SIG-M5 treated with dmso at 0.1 percent for 504 hours (cell line): ENCODE data around the gene AKAP5.

Experiments used
- DNase-seq: peaks from one replicate; lab custom pipeline; 2025; ENCODE audit not compliant: unreplicated experiment; lab: John Stamatoyannopoulos, UW

The AKAP5 gene

GRCh38 chr14:64465191-64465822 is at the start of gene AKAP5:
Gene AKAP5 (plus strand): TSS chr14:64465499. CDS start chr14:64468395, 2,896 bp downstream.
- peak; percentile 20 for DNase-seq

- DNase-seq = no peak
Observed at GRCh38 chr14:64416348-64416932, 48.9 kb upstream of the AKAP5 start.

- DNase-seq = no peak
Observed at GRCh38 chr14:64417055-64417770, 48.1 kb upstream of the AKAP5 start.

GRCh38 chr14:64417771-64418125 is 47.6 kb upstream of the AKAP5 start:
- DNase-seq = no peak

GRCh38 chr14:64419003-64419402 is 46.3 kb upstream of the AKAP5 start:
- DNase-seq = no peak

- no peak for DNase-seq
Observed at GRCh38 chr14:64421166-64421565, 44.1 kb upstream of the AKAP5 start.

- DNase-seq = no peak
Observed at GRCh38 chr14:64422005-64422404, 43.3 kb upstream of the AKAP5 start.

- DNase-seq = no peak
Observed at GRCh38 chr14:64422756-64423155, 42.5 kb upstream of the AKAP5 start.

GRCh38 chr14:64423987-64424386 is 41.3 kb upstream of the AKAP5 start:
- no peak for DNase-seq

GRCh38 chr14:64434528-64434927 is 30.8 kb upstream of the AKAP5 start:
- no peak for DNase-seq

GRCh38 chr14:64438181-64438841 is 27.0 kb upstream of the AKAP5 start:
- DNase-seq = no peak

GRCh38 chr14:64439141-64439540 is 26.2 kb upstream of the AKAP5 start:
- no peak for DNase-seq

GRCh38 chr14:64440494-64440893 is 24.8 kb upstream of the AKAP5 start:
- peak; percentile 35 for DNase-seq

GRCh38 chr14:64442300-64442988 is 22.9 kb upstream of the AKAP5 start:
- no peak for DNase-seq

GRCh38 chr14:64444140-64444539 is 21.2 kb upstream of the AKAP5 start:
- DNase-seq = no peak

GRCh38 chr14:64444984-64445845 is 20.1 kb upstream of the AKAP5 start:
- DNase-seq = no peak

- DNase-seq = no peak
Observed at GRCh38 chr14:64447876-64448670, 17.2 kb upstream of the AKAP5 start.

GRCh38 chr14:64450255-64450654 is 15.0 kb upstream of the AKAP5 start:
- no peak for DNase-seq

- DNase-seq = no peak
Observed at GRCh38 chr14:64454671-64455070, 10.6 kb upstream of the AKAP5 start.
